GM21825 (cell line): ENCODE results near the gene RFTN1.

Experiments used
- ATAC-seq: cut with Tn5 transposase; IDR thresholded peaks from one replicate; pipeline ENCODE4 v1.9.1; 2021; ENCODE audit warnings: mild to moderate bottlenecking, moderate library complexity; ENCODE audit not compliant: unreplicated experiment

The RFTN1 gene

DNA sequence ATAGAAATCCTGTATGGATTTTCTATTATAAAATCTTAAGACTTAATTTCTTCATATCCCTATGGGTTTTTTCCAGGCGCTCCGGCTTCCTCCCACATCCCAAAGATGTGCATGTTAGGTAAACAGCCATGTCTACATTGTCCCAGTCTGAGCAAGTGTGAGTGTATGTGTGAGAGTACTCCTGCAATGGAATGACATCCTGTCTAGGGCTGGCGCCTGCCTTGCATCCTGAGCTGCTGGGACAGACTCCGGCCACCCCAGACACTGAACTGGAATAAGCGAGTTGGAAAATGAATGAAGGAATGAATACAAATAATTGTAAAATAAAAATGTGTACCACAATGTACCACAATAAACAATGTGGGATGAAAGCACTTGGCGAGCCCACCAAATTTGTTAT lies 69.2 kb downstream of the RFTN1 start:
- no peak for ATAC-seq

- no peak for ATAC-seq
These were observed 70.8 kb downstream of the RFTN1 start for GRCh38 chr3:16442730-16443129.

GRCh38 chr3:16441371-16441875 lies 72.1 kb downstream of the RFTN1 start:
- no peak for ATAC-seq

GRCh38 chr3:16439848-16440708 lies 73.4 kb downstream of the RFTN1 start:
- no peak for ATAC-seq

- no peak for ATAC-seq
These were observed 74.2 kb downstream of the RFTN1 start for GRCh38 chr3:16439163-16439847.

DNA sequence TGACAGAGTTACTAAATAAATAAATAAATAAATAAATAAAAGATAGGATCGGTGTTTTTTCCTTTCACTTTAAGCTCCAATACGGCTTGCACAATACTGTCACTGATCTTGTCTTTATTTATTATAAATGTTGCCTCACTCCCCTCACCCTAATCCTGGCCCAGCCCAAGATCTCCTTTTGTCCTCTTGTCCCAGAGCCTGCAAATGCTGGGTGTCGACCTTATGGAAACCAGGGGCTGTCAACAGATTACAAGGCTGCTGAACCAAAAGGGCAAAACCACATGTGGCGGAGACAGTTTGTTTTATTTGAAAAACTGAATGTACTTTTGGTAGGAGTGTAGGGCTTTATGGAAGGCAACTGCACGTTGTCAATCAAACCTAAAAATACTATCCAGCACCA lies 75.9 kb downstream of the RFTN1 start:
- no peak for ATAC-seq

- ATAC-seq: peak; percentile 80
These were observed 79.8 kb downstream of the RFTN1 start for GRCh38 chr3:16433701-16434151.

DNA sequence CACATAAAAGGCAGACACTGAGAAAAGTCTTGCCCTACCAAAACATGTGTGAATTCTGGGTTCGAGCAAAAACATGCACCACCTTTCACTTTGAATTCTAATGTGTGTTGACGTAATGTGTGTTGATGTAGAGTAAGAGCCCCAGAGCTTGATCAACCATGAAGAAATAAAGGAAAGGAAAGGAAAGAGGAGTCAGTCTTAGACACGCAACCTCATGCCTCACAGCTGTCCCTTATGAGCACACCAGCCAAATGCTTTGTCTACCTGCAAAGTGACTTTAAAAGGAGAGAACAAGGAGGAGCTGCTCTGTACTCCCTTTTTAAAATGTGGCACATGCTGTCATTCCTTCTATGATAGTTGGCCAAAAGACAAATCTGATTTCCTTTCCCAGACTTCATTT lies 80.8 kb downstream of the RFTN1 start:
- ATAC-seq: no peak

DNA sequence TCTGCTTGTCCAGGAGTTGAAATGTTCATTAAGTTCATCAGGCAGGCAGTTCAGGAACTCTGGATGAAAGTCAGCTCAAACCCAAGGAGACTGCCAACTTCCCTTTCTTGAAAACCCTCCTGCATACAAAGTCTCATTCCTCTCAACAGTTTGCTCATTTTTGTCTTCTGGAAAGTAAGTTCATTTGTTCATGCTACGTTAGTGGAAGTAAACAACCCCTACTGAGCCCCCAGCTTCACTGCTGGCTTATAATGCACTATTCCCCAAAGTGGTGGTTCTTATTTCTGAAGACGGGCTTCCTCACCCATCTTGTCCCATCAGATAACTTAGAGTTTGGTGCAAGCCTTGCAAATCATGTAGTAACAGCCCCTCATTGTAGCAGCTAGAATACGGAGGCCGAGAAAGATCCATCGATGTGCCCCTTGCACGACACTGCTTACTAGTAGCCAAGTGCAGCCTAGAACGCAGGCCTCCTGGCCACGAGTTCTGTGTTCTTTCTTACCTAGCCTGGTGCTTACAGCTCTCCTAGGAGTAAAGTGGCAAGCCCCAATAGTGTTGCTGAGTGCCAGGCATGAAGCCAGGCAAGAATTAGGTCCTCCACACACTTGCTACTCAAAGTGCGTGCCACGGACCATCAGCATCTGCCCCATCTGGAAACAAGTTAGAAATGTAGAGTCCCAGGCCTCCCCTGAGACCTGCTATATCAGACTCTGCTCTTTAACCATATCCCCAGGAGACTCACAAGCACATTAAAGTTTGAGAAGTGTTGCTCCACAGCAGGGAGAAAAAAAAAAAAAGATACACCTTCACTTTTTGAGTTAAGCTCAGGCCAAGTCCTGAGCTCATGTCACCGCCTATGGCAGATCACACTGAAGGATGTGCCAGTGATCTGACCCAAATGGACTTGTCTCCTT lies 82.5 kb downstream of the RFTN1 start:
- ATAC-seq: peak; percentile 51

DNA sequence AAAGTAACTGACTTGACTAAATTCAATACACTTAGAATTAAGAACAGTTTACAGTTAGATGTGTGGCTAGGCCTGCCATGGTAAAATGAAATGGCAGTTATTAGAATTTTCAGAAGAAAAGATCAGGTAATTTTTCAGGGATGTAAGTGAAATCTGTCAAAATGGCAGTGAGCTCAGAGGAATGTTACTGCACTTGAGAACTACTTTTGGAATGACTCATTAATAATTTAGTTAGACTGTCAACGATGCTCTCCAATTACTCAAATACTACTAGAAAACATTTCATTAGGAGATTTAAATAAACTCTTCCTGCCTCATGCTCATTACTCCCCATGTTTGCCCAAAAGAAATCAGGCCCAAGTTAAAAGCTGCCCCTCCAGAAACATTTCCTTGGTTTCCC lies 84.4 kb downstream of the RFTN1 start:
- ATAC-seq: no peak

DNA sequence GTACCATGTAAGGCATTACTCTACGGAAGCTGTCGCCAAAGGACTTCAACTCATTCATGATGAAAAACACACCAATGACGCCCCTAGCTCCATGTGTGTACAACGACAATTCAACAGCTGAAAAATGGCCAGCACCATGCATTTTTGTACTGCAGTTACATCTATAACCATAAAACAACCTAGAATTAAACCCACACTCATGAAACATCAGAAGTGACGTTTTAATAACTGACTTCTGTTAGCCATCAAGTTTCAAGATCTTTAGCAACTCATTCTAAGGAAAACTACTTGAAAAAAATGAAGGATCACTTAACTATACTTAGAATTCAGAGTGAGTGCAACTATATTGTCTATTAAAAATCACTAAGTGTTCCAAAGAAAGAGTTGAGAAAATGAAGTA lies 84.9 kb downstream of the RFTN1 start:
- ATAC-seq: no peak

DNA sequence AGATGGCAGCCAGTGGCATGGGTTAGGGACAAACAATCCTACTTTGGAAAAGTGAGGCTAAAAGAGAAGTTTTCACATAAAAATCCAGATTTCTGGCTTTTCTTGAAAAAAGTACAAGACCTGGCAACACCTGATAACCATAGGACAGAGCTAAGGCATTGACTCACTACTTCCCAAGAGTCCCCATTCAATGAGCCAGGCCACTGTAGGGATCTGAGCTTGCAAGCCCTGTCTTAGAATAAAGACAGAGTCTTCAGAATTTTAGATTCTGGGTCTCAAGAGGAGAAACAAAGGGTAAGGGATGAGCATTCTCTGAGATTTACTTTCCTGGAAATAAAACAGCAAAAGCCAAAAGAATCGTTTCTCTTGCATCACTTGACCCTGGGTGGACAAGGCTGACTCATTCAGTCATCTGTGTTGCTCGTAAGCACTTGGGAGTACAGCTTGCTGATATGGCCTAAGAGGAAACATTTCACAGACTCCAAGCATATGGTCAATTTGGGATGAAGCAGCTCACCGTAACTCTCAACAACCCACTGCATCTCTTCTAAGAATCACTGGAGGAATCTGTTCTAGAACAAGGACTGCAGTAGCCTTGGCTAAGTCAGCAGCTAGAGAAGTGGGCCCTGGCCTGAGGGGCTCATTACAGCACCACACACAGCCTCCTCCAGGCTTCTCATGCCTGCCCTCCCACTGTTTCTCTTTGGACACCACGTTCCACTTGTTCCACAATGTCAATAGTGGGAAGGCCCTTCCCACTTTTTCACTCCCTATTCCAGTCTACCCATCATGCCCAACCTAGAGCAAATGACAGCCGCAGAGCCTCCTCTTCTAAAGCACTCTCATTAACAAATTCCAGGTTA lies 86.2 kb downstream of the RFTN1 start:
- no peak for ATAC-seq

GRCh38 chr3:16426665-16427064 lies 86.8 kb downstream of the RFTN1 start:
- no peak for ATAC-seq

DNA sequence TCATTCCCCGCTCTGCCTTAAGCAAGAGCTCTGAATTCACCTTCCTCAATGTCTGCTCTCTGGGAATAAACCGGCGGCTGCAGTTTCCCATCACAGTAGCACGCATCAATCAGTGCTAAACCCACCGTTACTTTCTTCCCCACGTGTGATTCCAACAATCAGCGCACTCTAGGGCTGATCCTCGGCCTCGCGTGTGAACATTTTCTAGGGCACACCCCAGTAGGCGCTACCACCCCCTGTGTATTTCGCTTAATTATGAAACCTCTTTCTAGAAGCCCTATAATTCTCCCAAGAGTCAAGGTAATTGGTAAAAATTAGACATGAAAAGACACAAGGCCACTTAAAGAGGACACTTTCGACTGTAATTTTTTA lies 87.5 kb downstream of the RFTN1 start:
- no peak for ATAC-seq

DNA sequence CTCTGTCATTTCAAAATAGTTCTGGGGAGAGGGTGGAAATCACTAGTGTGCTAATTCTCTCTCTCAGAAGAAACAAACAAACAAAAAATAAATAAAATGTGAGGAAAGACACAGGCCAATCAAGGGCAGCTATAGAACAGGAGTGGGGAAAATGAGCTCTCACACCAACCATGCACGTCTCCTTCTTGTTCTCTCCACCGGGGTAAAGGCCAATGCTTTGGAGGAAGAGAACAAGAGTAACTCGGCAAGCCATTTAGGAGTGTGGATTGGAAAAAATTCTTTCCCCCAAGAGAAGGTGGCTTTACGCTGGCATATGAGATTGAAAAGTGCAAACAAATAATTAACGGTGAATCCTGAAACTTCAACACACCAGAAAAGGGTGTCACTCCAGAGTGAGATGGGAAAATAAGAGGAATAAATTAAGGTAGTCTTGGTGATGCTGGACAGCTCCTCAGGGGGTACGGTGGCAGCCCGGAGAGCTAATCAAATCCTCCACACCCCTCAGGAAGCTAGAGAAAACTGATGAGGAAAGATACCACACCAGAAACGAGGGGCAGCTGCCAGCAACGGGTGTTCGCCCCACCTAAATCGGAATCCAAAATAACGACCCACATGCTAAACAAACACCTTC lies 88.0 kb downstream of the RFTN1 start:
- ATAC-seq: no peak

DNA sequence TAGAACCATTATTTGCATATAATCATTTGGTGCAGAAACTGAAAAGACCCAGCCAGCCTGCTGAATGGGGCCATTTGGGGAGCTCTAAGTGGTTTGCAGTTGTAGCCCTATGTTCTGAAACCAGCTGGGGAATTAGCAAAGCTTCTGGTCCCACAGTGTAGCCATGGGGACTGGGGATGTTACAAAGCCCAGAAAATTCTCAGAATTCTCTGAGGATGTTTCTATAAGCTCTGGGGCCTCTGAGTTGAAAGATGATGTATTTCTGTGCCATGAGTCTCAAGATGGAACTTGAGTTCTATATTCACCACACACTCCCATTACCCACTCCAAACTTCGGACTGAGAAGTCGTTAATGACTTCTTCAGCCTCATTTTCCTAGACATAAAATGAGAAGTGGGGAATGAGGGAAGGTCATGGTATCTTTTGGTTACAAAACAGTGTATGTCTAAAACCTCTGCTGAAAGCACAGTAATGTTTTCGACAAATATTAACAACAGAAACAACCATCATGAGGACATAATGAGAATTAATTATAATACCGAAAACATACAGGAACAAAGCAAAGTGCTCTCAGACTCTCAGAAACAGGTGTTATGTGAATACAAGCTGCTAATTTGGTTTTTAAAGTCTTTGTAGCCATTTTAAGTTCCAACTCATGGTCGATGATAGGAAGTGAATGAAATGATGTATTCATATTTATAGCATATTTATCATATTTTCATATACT lies 89.4 kb downstream of the RFTN1 start:
- peak; percentile 87 for ATAC-seq

DNA sequence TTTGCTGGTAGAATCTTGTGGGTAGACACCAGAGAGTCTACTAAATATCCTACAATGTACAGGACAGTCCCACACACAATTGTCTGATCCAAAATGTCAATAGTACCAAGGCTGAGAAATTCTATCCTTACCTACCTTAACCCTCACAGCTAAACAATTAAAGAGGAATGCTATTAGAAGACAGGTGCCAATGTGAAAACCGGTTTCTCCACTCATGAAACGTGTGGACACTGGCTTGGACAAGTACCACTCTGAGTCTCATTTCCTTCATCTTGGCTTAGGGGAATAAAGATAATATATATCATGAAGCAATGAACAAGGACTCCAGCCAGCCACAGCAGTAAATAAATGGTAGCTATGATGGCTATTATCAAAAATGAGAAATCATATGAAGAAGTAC lies 90.2 kb downstream of the RFTN1 start:
- ATAC-seq: no peak

- ATAC-seq: no peak
These were observed 93.8 kb downstream of the RFTN1 start for GRCh38 chr3:16419640-16420241.
